ENCODE results near the gene UNC13A.

UNC13A gene

DNA sequence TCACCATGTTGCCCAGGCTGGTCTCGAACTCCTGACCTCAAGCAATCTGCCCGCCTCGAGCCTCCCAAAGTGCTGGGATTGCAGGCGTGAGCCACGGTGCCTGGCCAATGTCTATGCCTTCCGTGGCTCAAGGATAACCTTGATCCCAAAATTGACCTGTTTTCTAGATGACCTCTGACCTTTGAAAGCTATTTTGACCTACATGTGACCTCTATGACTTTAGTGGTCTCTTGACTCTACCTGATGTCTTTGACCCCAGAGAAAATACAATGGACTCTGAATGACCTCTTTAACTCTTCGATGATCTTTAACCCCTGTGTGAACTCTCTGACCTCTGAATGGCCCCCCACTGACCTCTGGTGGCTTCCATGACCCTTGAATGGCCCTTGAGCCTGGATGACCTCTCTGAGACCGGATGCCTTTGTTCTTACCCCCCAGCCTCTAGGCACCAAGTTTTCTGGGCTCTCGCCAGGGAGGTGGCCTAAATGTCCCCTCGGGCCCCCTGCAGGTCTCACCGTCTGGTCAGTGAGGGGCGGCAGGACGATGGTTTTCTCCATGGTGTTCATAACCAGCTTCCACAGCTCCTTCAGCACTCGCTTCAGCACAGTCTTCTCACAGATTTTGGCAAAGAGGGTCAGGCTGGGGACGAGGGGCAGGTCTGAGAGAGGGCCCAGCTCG is 63.7 kb downstream of the UNC13A start:
- no peak for DNase-seq

DNA sequence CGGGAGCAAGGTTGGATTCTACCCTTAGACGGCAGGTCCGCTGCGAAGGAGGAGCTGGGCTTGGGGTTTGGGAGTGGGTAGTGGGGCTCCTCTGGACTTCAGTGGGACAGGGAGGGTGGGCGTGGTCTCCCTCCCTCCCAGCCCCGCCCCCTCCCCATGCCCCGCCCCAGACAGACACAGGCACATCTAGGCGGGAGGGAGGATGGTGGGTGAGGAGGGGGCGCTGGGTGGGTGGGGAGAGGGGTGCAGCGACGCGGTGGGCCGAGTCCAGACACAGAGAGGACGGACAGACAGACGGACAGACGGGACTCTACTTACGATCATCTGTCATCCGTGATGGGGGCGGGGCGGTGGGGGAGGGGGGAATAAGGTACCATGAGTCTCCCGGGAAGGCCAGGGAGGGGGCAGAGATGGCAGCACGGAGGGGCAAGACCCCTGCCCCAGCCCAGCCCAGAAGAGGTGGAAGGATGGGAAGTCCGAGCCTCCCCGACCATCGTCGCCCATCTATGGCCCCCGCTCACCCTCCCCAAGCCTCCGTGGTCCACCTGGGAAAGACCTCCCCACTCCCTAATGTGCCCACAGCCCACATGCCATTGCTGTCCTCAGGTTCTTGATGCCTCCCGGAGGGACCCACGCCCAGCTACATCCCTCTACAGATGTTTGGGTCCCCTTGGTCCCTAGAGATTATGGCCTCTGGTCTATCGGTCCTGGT is 64.8 kb downstream of the UNC13A start:
- DNase-seq, result no peak

GRCh38 chr19:17620696-17621095 is 67.5 kb downstream of the UNC13A start:
- DNase-seq, result no peak

DNA sequence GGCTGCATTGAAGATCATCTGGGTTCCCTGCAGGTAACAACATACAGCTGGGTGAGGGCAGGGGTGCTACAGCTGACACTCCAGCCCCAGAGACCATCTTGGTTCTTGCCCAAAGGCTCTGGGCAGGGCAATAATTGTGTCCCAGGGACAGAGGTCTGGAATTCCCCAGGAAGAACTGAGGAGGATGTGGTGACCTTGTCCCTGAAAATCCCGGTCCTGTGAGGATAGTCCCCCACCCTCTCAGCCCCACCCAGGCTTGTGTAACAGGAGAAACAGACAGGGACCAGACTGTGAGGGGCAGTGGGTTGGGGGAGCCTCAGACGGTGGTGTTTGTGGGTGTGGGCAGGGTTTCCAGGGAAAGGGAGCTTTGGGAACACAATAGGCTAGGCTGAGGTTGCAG is 69.2 kb downstream of the UNC13A start:
- no peak for DNase-seq

DNA sequence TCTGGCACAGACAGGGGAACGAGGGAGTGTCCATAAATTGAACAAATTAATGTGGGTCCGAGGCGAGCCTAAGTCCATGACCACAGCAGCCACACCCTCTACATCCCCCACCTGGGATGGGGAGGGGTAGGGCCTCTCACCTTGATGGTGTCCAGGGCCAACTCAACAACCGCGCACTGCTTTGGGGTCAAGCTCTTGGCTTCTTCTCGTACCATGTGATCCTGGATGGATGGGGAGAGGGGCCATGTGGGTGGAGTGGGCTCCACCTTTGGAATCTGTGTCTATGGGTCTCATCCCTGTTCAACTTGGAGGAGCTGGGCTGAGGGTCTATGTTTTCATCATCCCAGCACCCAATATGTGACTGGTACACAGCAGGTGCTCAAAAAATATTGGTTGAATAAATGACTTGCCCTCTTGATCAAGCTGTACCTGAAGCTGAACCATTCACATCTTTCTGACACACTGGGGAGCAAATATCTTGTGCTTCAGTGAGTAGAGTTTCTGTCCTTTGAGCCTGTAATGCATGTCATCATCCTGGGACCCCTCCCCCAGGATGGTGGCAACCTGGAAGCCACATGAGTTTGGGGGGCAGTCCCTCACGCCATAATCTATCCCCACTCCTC is 69.8 kb downstream of the UNC13A start:
- no peak for DNase-seq

DNA sequence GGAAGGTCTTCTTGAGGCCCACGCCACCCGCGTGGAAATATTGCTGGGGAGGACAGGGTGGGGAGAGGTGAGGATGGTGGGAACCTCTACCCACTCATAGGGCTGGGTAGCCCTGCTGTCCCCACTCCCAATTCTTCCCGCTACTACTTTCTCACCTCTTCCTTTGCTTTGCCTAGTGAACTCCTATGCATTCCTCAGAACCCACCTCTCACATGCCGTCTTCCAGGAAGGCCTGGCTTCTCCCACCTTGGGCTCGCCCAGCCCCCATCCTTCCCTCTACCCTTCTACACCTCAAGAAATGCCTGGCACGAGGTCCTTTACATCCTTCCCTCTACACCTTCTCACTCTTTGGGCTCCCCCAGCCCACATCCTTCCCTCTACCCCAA is 70.4 kb downstream of the UNC13A start:
- no peak for DNase-seq

DNA sequence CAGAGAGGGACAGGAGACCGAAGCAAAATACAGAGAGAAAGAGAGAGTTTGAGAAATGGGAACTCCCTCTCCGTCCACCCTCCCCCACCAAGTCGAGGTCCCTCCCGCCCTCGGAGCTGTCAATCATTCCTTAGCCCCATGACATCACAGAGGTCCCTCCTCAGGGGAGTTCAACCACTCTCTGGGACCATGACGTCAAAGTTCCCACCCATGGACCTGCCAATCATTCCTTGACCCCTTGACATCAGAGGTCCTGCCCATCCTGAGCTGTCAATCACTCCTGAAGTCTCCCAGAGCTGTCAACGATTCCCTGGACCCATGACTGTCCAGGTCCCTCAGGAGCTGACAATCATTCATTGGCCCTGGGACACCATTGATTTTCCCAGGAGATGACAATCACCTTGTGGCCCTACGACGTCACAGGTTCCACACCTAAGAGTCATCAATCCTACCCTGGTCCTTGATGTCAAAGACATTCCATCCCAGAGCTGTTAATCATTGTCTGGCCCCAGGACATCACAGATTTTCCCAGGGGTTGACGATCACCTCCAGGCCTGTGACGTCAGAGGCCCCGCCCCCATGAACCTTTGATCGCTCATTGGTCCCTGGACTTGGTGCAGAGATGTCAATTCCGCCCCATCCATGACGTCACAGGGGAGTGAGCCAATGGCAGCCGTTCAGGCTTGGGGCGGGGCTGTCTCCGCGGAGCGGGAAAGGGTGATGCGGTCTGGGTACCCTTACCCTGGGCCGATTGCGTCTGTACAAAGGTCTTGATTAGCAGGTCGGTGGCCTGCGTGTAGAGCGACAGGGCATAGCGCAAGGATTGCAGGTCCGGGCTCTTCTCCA is 71.0 kb downstream of the UNC13A start:
- DNase-seq, result no peak

DNA sequence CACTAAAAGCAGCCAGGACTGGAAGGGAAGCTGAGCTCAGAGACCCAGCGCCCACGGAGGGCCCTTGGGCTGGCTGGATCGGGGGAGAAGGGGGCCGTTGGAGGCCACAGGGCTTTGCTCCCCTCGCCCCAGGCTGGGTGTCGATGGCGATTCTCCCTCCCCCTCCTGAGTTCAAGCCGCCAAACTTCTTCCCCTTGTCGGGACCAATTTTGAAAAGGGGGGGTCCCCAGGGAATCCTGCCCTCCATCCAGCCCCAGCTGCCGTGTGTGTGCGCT is 71.5 kb downstream of the UNC13A start:
- DNase-seq, result no peak

DNA sequence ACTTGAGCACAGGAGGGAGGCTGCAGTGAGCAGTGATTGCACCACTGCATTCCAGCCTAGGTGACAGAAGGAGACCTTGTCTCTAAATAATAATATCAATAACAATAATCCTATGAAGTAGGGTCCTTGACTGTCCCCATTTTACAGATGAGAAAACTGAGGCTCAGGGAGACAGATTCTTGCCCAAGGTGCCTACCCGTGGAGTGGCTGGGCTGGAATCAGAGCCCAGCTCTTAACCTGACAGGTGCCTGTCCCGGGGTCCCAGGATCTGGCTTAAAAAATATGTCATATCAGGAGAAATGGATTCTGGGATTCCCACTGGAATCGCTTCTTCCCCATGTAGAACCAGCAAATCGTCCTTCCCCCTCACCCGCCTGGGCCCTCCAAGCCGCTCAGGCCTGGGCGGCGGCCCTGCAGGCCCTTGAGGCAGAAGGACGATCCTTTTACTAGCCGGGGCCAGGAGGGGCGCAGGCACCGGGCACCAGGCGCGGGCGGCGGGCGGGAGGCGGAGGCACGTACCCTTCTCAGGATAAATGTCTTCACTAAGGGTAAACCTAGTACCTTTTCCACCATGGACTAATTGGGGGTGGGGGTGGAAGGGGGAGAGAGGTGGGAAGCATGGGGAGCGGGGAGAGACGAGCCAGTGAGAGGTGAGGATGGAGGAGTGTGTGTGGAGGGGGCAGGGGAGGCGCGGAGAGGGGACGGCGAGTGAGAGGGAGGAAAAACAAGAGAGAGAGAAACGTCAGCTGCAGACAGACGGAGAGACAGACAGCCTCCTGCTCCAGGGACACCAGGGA is 72.1 kb downstream of the UNC13A start:
- DNase-seq, result no peak

GRCh38 chr19:17614476-17614875 is 73.7 kb downstream of the UNC13A start:
- DNase-seq, result no peak

DNA sequence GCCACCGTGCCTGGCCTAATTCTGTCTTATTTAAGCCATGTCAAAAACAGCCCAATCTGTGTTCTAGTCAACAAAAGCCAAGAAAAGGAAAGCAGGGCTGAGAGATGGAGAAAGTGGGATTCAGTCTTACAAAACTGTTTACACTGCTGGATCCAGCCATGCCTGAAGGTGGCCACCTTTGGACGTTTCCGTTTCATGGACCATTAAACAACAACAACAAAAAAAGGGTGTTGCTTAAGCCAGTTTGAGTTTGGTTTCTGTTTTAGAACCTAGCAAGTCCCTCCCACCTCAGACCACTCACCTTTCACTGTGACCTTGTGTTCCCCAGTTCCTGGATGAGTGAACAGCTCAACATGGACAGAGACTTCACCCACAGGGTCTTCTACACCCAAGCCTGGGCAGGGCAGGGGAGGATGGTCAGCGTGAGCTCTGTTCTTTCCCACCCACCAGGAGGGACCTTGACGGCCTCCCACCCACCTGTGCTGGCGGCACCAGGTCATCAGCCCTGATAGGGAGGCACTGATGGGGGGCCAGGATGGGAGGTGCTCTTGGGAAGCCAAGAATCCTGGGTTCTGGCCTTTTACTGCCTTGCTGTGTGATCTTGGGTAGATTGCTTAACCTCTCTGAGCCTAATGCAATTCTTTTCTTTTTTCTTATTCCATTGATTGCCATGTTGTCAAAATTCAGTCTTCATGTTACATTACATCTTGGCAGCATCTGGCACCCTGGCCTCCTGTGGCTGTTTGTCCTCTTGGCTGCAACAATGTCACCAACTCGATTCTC is 76.5 kb downstream of the UNC13A start:
- no peak for DNase-seq

GRCh38 chr19:17610384-17610783 is 77.8 kb downstream of the UNC13A start:
- DNase-seq, result no peak

GRCh38 chr19:17607936-17608335 is 80.2 kb downstream of the UNC13A start:
- DNase-seq, result no peak

- DNase-seq, result no peak
These were observed 81.5 kb downstream of the UNC13A start for GRCh38 chr19:17606590-17607185.

- DNase-seq, result peak; percentile 79
These were observed 82.2 kb downstream of the UNC13A start for GRCh38 chr19:17605761-17606589.

- DNase-seq, result no peak
These were observed 83.0 kb downstream of the UNC13A start for GRCh38 chr19:17605117-17605516.

- no peak for DNase-seq
These were observed 83.7 kb downstream of the UNC13A start for GRCh38 chr19:17604372-17605025.

DNA sequence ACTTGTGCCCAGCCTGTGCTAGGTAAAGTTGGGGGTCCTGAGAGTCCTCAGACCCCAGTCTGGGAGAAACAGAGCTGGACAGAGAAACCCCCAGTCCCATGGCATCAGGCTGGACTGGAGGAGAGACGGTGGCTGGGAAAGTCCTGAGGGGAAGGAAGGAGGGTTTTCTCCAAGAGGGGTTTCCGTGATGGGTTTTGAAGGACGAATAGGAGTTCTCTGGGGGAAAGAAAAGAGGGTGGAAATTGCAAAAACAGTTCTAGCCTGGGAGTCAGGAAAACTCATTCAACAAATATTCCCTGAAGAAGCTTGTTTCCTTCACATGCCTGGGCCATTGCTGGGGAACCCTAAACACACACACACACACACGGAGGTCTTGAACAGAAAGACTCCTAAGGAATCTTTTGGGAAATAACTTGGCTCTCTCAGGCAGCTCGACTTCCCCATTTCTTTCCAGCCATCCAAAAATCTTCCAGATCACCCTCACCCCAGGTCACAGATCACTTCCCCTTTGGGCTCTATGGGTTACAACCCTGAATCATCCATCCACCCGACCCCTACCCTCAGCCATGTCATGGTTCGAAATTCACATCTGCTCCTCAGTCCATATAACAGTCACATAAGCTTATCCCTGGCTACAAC is 85.2 kb downstream of the UNC13A start:
- no peak for DNase-seq

GRCh38 chr19:17602217-17602616 is 85.9 kb downstream of the UNC13A start:
- DNase-seq, result no peak

DNA sequence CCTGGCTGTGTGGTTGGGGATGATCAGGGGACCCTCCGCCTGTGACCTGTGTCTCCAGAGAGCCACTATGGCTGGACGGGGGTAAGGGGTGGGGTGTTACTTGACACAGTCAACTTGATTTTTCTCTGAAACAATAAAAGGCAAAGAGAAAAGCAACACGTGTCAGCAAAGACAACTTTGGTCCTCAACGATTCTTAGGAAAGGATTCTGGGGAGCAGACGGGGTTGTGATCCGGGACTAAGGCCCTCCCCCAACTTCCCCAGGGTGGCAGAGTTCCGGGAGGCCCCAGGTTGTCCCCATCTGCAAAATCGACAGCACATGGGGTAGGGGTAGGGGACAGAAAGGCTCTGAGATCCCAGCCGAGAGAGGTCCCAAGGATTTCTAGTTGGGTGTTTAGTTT is 86.5 kb downstream of the UNC13A start:
- DNase-seq, result no peak
